WTC11 (cell line): ENCODE data around the gene PCNX1.

Experiments
- NR1H2 ChIP-seq: sonication (generic); formaldehyde crosslinking; IDR thresholded peaks from 2 replicates; pipeline ENCODE4 v1.9.0; 2021; ENCODE audit warnings: mild to moderate bottlenecking, moderate library complexity, missing genetic modification reagents
- TF ChIP-seq, protein P1 (sequence below): fragments of 200-600 bp; IDR thresholded peaks from 2 replicates; pipeline ENCODE4 v1.8.0; 2022; ENCODE audit warnings: antibody characterized with exemption

DNA sequence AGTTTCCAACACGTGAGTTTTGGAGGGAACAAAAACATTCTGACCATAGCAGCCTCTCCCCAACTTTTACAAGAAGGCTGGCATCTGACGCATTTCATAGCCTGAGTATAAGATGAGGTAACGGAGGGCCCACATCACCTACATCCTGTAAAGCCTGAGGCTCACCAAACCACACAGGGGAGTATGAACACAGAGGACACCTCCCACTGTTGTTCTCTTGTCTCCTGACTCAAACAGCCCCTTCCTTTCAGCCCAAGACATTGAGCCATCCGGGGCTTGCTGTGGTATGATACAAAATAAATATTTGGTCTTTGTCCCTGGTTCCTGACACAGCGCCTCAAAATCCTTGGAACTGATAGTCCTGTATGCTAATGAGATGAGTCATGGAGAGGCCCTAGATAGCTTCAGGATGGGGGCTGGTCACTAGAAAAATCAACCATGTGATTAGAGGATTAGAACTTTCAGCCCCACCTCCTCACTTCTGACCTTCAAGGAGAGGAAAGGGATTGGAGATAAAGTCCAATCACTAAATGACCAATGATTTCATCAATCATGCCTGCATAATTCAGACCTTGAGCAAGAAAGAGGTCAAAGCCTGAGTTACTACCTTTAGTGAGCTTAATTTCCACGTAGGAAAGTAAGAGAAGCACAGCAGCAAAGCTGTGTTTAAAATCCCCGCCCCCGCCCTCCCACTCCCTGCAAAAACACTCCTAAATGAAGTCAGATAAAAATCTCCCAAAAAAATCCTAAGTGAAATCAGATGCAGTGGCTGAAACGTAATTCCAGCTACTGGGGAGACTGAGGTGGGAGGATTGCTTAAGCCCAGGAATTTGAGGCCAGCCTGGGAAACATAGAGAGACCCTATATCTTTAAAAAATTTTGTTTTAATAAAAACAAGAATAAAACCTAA, 236.4 kb downstream of the PCNX1 start:
- TF ChIP-seq, protein P1, sequence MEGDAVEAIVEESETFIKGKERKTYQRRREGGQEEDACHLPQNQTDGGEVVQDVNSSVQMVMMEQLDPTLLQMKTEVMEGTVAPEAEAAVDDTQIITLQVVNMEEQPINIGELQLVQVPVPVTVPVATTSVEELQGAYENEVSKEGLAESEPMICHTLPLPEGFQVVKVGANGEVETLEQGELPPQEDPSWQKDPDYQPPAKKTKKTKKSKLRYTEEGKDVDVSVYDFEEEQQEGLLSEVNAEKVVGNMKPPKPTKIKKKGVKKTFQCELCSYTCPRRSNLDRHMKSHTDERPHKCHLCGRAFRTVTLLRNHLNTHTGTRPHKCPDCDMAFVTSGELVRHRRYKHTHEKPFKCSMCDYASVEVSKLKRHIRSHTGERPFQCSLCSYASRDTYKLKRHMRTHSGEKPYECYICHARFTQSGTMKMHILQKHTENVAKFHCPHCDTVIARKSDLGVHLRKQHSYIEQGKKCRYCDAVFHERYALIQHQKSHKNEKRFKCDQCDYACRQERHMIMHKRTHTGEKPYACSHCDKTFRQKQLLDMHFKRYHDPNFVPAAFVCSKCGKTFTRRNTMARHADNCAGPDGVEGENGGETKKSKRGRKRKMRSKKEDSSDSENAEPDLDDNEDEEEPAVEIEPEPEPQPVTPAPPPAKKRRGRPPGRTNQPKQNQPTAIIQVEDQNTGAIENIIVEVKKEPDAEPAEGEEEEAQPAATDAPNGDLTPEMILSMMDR = no peak
- TF ChIP-seq NR1H2 = no peak
